Large intestine (tissue), 1 donor: ENCODE data around the gene LIN54. TPM values are rescaled to one million over a fixed set of nuclear protein-coding genes. Genes with fewer than 3 reads are reported as not detected.

Source experiments
- polyA plus RNA-seq: library from polyadenylated mRNA; unstranded; fragments of 120-200 nt; gene quantifications from one replicate; pipeline ENCODE4 v1.2.1, GENCODE V29; 2013

The LIN54 gene
- polyA plus RNA-seq, 1 donor = 12.3 TPM

Other genes with a start within 250 kb of the LIN54 start
- gene SCD5, start 212.0 kb downstream of the LIN54 start, polyA plus RNA-seq = 68.1 TPM
- 311 TPM for gene SEC31A, start 119.7 kb downstream of the LIN54 start, polyA plus RNA-seq
- 6.7 TPM for gene THAP9, start 110.1 kb downstream of the LIN54 start, polyA plus RNA-seq
- gene COPS4, start 24.4 kb upstream of the LIN54 start, polyA plus RNA-seq = 51.2 TPM
- 114 TPM for gene PLAC8, start 103.9 kb upstream of the LIN54 start, polyA plus RNA-seq